CMK (cell line): Measurements from ENCODE around the gene RPL22L1.
"Not testable (repeated sequence)": the region's sequence is repeated elsewhere in the genome, so short reads cannot be mapped to it uniquely, and the experiment has no call there.

Source experiments
- DNase-seq: peaks from one replicate; pipeline ENCODE4 v3.0.0-alpha.2; 2010; ENCODE audit warnings: low read depth

The RPL22L1 gene

GRCh38 chr3:170869645-170870593 is at the start of gene RPL22L1:
TSS of gene RPL22L1 (minus strand) at chr3:170870195. CDS start at chr3:170870167, 28 bp downstream.
- peak; percentile 78 for DNase-seq

DNA sequence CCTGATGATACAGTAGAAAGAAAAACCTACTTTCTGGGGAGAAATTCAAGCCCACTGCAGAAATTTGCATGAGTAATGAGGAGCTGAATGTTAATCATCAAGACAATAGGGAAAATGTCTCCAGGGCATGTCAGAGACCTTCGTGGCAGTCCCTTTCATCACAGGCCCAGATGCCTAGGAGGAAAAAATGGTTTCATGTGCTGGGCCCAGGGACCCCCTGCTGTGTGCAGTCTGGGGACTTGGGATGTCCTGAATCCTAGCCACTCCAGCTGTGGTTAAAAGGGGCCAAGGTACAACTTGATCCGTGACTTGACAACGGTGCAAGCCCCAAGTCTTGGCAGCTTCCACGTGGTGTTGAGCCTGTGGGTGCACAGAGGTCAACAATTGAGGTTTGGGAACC is 48.7 kb upstream of the RPL22L1 start:
- no peak for DNase-seq

DNA sequence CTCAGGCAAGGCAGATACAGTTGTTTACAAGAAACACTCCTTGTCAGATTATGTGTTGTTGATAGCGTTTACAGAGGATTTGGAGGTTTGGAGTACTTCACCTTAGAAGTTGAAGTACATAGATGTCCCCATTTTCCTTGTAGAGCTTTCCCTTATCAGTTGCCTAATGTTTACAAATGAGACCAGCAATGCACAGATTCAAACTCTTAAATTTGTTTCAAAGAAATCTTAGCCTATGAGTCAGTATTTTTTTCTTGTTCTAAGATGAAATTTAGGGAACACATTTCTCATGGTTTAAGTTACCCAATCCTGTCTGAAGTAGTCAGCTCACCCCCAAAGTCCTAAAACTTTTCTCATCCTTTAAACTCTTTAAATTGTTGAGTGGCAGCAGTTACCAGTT is 44.7 kb upstream of the RPL22L1 start:
- no peak for DNase-seq

DNA sequence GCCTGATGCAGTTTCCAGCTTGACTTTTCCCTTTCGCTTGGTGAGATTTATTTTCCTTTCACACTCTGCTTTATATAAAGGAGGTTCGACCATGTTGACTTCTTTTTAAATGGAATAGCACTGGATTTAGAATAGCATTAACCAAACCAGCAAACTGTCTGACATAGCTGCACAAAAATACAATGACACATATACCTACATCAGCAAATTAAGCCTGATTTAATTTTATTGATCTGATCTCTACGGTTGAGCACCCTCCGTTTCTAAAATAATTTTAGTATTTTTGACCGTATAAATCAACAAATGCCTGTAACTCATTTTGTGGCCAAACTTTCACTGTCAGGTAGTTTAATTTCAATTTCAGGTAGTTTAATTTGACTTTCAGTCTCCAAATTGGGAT is 44.2 kb upstream of the RPL22L1 start:
- DNase-seq: no peak

DNA sequence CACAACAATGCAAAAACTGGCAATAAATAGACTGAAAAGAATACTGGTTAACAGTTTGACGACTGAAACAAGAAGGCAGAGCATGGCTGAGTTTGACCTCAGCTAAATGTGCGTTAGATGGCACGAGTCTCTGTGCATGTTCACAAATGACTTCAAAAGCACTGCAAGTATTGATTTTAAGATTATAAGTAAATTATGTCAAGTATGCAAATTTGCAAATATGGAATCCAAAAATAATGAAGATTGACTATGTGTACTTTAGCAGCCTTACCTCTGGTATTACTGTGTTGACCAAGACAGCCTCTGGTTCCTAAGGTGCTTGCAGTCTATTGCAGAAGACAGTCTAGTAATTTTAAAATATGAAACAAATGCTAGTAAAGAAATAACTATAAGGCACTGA is 41.1 kb upstream of the RPL22L1 start:
- no peak for DNase-seq

DNA sequence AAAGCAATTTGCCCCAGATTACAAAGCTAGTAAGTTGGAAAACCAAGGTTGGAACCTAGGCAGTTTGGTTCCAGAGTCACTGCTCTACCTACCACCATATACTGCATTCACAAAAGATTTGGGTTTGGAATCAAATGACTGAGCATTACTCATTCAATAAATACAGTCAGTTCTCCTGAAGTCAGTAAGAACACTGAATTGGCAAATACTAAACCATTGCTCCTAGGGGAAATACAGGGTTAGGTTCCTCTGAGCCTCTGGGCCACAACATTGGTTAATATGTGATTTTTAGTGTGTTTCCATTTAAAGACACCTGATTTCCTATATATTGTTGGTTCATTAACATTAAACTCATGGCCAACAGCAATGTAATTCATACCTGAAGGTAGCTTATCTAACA is 40.5 kb upstream of the RPL22L1 start:
- DNase-seq: no peak

- DNase-seq: no peak
Measured at GRCh38 chr3:170909129-170909903, 39.3 kb upstream of the RPL22L1 start.

- peak; percentile 88 for DNase-seq
Measured at GRCh38 chr3:170908235-170909116, 38.5 kb upstream of the RPL22L1 start, which contains the start of gene EIF5A2. TSS of gene EIF5A2 (minus strand) at chr3:170908637. CDS start at chr3:170907806, 831 bp downstream.

- DNase-seq: no peak
Measured at GRCh38 chr3:170907637-170908234, 37.7 kb upstream of the RPL22L1 start.

- no peak for DNase-seq
Measured at GRCh38 chr3:170905862-170906261, 35.9 kb upstream of the RPL22L1 start.

- no peak for DNase-seq
Measured at GRCh38 chr3:170903123-170903522, 33.1 kb upstream of the RPL22L1 start.

GRCh38 chr3:170899455-170899854 is 29.5 kb upstream of the RPL22L1 start:
- no peak for DNase-seq

DNA sequence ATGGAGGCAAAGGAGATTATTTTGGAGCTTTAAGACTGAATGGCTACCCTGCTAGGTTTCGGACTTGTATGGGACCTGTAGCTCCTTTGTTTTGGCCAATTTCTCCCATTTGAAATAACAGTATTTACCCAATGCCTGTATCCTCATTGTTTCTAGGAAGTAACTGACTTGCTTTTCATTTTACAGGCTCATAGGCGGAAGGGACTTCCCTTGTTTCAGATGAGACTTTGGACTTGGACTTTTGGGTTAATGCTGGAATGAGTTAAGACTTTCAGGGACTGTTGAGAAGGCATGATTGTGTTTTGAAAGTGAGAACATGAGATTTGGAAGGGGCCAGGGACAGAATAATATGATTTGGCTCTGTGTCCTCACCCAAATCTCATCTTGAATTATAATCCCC is 28.0 kb upstream of the RPL22L1 start:
- DNase-seq: no peak

DNA sequence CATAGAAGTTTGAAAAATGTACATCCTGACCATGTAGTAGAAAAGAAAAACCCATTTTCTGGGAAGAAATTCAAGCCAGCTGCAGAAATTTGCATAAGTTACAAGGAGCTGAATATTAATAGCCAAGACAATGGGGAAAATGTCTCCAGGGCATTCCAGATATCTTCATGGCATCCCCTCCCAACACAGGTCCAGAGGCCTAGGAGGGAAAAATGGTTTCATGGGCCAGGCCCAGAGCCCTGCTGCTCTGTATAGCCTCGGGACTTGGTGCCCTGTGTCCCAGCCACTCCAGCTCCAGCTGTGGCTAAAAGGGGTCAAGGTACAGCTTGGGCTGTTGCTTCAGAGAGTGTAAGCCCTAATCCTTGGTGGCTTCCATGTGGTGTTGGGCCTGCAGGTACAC is 27.2 kb upstream of the RPL22L1 start:
- not testable (repeated sequence) for DNase-seq

DNA sequence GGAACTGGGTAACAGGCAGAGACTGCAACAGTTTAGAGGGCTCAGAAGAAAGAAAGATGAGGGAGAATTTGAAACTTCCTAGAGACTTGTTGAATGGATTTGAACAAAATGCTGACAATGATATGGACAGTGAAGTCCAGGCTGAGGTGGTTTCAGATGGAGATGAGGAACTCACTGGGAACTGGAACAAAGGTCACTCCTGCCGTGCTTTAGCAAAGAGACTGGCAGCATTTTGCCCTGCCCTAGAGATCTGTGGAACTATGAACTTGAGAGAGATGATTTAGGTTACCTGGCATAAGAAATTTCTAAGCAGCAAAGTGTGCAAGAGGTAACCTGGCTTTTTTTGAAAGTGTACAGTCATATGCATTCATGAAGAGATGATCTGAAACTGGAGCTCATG is 26.8 kb upstream of the RPL22L1 start:
- no peak for DNase-seq

DNA sequence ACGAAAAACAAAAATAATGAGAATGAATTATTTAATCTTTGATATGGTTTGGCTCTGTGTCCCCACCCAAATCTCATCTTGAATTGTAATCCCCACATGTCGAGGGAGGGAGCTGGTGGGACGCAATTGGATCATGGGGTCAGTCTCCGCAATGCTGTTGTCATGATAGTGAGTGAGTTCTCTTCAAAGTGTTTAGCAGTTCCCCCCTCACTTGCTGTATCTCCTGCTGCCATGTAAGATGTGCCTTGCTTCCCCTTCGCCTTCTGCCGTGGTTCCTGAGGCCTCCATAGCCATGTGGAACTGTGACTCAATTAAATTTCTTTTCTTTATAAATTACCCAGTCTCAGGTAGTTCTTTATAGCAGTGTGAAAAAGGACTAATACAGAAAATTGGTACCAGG is 26.3 kb upstream of the RPL22L1 start:
- DNase-seq: not testable (repeated sequence)

DNA sequence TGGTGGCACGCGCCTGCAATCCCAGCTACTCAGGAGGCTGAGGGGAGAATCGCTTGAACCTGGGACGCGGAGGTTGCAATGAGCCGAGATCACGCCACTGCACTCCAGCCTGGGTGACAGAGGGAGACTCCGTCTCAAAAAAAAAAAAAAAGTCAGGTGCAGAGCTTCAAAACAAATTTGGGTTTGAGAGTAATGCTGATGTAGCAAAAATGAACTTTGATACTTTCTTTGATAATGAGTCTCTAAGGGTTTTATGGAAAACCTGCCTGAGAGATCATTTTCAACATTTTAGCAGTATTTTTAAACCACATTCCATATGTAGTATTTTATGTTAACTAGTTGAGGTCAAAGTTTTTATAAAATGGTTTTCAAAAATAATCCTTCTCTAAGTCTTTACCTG is 23.9 kb upstream of the RPL22L1 start:
- no peak for DNase-seq

DNA sequence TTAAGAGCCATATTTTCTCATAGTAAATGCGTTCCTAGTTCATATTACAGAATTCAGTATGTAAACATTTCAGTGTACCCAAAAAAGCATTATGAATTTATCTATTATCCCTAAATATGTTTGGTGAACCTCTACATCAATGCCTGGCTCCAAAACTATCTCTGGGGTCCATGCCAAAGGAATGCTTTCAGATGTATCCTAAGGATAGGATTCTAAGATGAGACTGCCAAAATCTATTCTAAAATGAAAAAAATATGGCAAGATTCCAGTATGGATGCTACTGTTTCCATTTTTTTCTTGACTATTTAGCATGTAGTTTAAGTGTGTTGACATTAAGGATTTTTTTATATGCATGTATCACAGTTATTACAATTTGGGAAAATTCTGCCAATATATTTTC is 19.6 kb upstream of the RPL22L1 start:
- DNase-seq: no peak

DNA sequence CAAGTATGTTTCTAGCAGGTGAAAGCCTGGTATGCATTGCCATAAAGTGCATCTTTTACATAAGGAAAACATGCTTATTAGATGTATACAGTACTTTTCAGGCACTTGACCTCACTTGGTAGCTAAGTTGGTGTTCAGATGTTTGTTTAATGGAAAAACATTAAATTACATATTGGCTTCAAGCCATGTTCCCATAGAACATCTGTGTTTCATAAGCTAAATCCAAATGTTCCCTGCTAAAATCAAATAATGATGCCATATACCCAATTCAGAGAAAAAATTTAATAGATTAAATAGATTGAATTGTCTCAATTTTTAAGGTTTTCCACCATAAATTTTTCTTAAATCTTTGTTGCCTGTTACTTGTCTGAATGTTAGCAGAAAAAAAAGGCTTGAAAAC is 19.1 kb upstream of the RPL22L1 start:
- no peak for DNase-seq

GRCh38 chr3:170884109-170884930 is 14.3 kb upstream of the RPL22L1 start:
- not testable (repeated sequence) for DNase-seq

DNA sequence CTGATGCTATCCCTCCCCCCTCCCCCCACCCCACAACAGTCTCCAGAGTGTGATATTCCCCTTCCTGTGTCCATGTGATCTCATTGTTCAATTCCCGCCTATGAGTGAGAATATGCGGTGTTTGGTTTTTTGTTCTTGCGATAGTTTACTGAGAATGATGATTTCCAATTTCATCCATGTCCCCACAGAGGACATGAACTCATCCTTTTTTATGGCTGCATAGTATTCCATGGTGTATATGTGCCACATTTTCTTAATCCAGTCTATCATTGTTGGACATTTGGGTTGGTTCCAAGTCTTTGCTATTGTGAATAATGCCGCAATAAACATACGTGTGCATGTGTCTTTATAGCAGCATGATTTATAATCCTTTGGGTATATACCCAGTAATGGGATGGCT is 8.7 kb upstream of the RPL22L1 start:
- not testable (repeated sequence) for DNase-seq
